H1 (cell line): ENCODE results near the gene C2orf72. TPM values are rescaled to one million over a fixed set of nuclear protein-coding genes. Genes with fewer than 3 reads are reported as not detected.

Experiments used
- CTCF ChIA-PET: fragments of 300-600 bp; sonication (Branson Sonifier 250); formaldehyde crosslinking; loops from one replicate; lab custom pipeline; 2021; ENCODE audit not compliant: partially characterized antibody; lab: Charles Lee
- POLR2A ChIA-PET: fragments of 300-600 bp; sonication (Branson Sonifier 250); formaldehyde crosslinking; loops from one replicate; lab custom pipeline; 2021; ENCODE audit warnings: inconsistent platforms; ENCODE audit not compliant: partially characterized antibody; lab: Charles Lee
- DNase-seq, 2 experiments: peaks; one replicate each; pipeline versions ENCODE4 v3.0.0 to v3.0.0-alpha.2; 2010 to 2022; ENCODE audit warnings: low spot score in 2 of 2, low read depth in 1 of 2, mixed read lengths in 1 of 2
- FAIRE-seq: peaks from 2 replicates; lab custom pipeline; 2011; peaks lifted over from hg19 to GRCh38; lab: Jason Lieb, UNC
- H2AFZ ChIP-seq: 2 replicates; pipeline ENCODE4 v1.8.1; 2012; ENCODE audit warnings: low read length, inconsistent platforms
- H2AK5ac ChIP-seq: 2 replicates; pipeline ENCODE4 v1.6.1; 2013; ENCODE audit warnings: low read depth, low read length
- H2BK120ac ChIP-seq: replicated peaks from 2 replicates; pipeline ENCODE3; 2013; ENCODE audit warnings: low read depth, low read length, inconsistent platforms
- H2BK12ac ChIP-seq: 2 replicates; pipeline ENCODE4 v1.6.1; 2013; ENCODE audit warnings: low read depth, low read length
- H2BK15ac ChIP-seq: 2 replicates; pipeline ENCODE4 v1.6.1; 2013; ENCODE audit warnings: low read length
- H2BK20ac ChIP-seq: 2 replicates; pipeline ENCODE4 v1.6.1; 2013; ENCODE audit warnings: low read length
- H2BK5ac ChIP-seq: 2 replicates; pipeline ENCODE4 v1.6.1; 2013; ENCODE audit warnings: low read depth, low read length
- H3K14ac ChIP-seq: 2 replicates; pipeline ENCODE4 v1.6.1; 2013; ENCODE audit warnings: inconsistent platforms; ENCODE audit not compliant: insufficient read length
- H3K18ac ChIP-seq: 2 replicates; pipeline ENCODE4 v1.6.1; 2013; ENCODE audit warnings: low read length; ENCODE audit errors: extremely low read depth
- H3K23ac ChIP-seq: 2 replicates; pipeline ENCODE4 v1.6.1; 2013; ENCODE audit warnings: inconsistent platforms; ENCODE audit not compliant: insufficient read length
- H3K23me2 ChIP-seq: 2 replicates; pipeline ENCODE4 v1.6.1; 2013; ENCODE audit warnings: low read depth, low read length
- H3K27ac ChIP-seq: 2 replicates; pipeline ENCODE4 v1.6.1; 2011; ENCODE audit warnings: low read depth, low read length, inconsistent platforms
- H3K27me3 ChIP-seq, 4 experiments: replicated peaks in 1 of 4; 1 replicate in 1 of 4; 2 replicates in 3 of 4; pipeline versions ENCODE4 v1.6.1 to v1.8.1; 2011 to 2013; ENCODE audit warnings: low read length in 3 of 4, mild to moderate bottlenecking in 3 of 4, inconsistent platforms in 2 of 4, mixed read lengths in 2 of 4, moderate library complexity in 1 of 4; ENCODE audit not compliant: control insufficient read depth in 3 of 4, insufficient read depth in 3 of 4; ENCODE audit errors: extremely low read depth in 1 of 4
- H3K36me3 ChIP-seq, 4 experiments: 2 replicates each; pipeline versions ENCODE4 v1.6.1 to v1.8.1; 2011 to 2013; ENCODE audit warnings: mild to moderate bottlenecking in 4 of 4, low read length in 3 of 4, moderate library complexity in 2 of 4, control low read depth in 1 of 4, inconsistent platforms in 1 of 4; ENCODE audit not compliant: insufficient read depth in 4 of 4, control insufficient read depth in 2 of 4
- H3K4ac ChIP-seq: replicated peaks from 2 replicates; pipeline ENCODE3; 2013; ENCODE audit warnings: low read length, low read depth, mixed read lengths, inconsistent platforms; ENCODE audit not compliant: insufficient read length
- H3K4me1 ChIP-seq, 4 experiments: replicated peaks in 1 of 4; 1 replicate in 1 of 4; 2 replicates in 3 of 4; pipeline versions ENCODE4 v1.6.1 to v1.8.1; 2011 to 2013; ENCODE audit warnings: low read length in 3 of 4, inconsistent platforms in 2 of 4, mixed read lengths in 1 of 4; ENCODE audit not compliant: insufficient read depth in 4 of 4, control insufficient read depth in 3 of 4
- H3K4me2 ChIP-seq, 2 experiments: 2 replicates each; pipeline versions ENCODE4 v1.6.1 to v1.8.1; 2011 to 2013; ENCODE audit warnings: low read depth in 2 of 2, low read length in 2 of 2, control low read depth in 1 of 2, inconsistent platforms in 1 of 2, mild to moderate bottlenecking in 1 of 2; ENCODE audit not compliant: insufficient read depth in 1 of 2
- H3K4me3 ChIP-seq, 4 experiments: fragments of 200-600, 300-600 bp in 1 of 4; sonication (generic), shearing (Covaris generic), sonication (Bioruptor Twin) in 1 of 4; 2 replicates each; pipeline versions ENCODE4 v1.5.1 to v1.8.1; 2011 to 2016; ENCODE audit warnings: low read length in 4 of 4, low read depth in 3 of 4, control low read depth in 2 of 4, inconsistent platforms in 2 of 4, mild to moderate bottlenecking in 2 of 4, mixed read lengths in 1 of 4, moderate library complexity in 1 of 4; ENCODE audit not compliant: insufficient read depth in 2 of 4; ENCODE audit errors: extremely low read depth in 1 of 4
- H3K56ac ChIP-seq: replicated peaks from 2 replicates; pipeline ENCODE3; 2013; ENCODE audit warnings: low read depth, mild to moderate bottlenecking, mixed read lengths, low read length, inconsistent platforms; ENCODE audit not compliant: insufficient read length
- H3K79me1 ChIP-seq: 2 replicates; pipeline ENCODE4 v1.6.1; 2013; ENCODE audit warnings: low read depth, low read length, control low read depth
- H3K79me2 ChIP-seq, 2 experiments: 2 replicates each; pipeline versions ENCODE4 v1.6.1 to v1.8.1; 2012 to 2013; ENCODE audit warnings: low read length in 2 of 2, mild to moderate bottlenecking in 2 of 2, inconsistent platforms in 1 of 2; ENCODE audit not compliant: insufficient read depth in 2 of 2, control insufficient read depth in 1 of 2
- H3K9ac ChIP-seq, 4 experiments: replicated peaks in 1 of 4; 1 replicate in 1 of 4; 2 replicates in 3 of 4; pipeline versions ENCODE4 v1.6.1 to v1.8.1; 2011 to 2013; ENCODE audit warnings: low read depth in 3 of 4, low read length in 3 of 4, control low read depth in 2 of 4, mild to moderate bottlenecking in 2 of 4, moderate library complexity in 2 of 4, inconsistent platforms in 1 of 4; ENCODE audit errors: extremely low read depth in 1 of 4
- H3K9me3 ChIP-seq, 2 experiments: 2 replicates each; pipeline versions ENCODE4 v1.6.1 to v1.8.1; 2012 to 2013; ENCODE audit warnings: mild to moderate bottlenecking in 2 of 2, moderate library complexity in 2 of 2, control low read depth in 1 of 2, inconsistent platforms in 1 of 2, low read depth in 1 of 2, low read length in 1 of 2, mixed read lengths in 1 of 2; ENCODE audit not compliant: insufficient read depth in 2 of 2
- H4K20me1 ChIP-seq, 2 experiments: replicated peaks in 1 of 2; 2 replicates each; pipeline versions ENCODE3 to v1.8.1; 2011 to 2013; ENCODE audit warnings: inconsistent platforms in 2 of 2, low read length in 2 of 2, mild to moderate bottlenecking in 1 of 2; ENCODE audit not compliant: insufficient read depth in 2 of 2, control insufficient read depth in 1 of 2
- H4K5ac ChIP-seq: 2 replicates; pipeline ENCODE4 v1.6.1; 2013; ENCODE audit warnings: low read length, low read depth, mixed read lengths, inconsistent platforms; ENCODE audit not compliant: insufficient read length
- H4K8ac ChIP-seq: 2 replicates; pipeline ENCODE4 v1.8.0; 2013; ENCODE audit warnings: mild to moderate bottlenecking, moderate library complexity, low read length, inconsistent platforms; ENCODE audit not compliant: insufficient read depth; ENCODE audit errors: extremely low read depth
- H4K91ac ChIP-seq: replicated peaks from 2 replicates; pipeline ENCODE3; 2013; ENCODE audit warnings: low read length, mixed read lengths, inconsistent platforms; ENCODE audit not compliant: insufficient read length
- CEBPB ChIP-seq: IDR thresholded peaks from 2 replicates; pipeline ENCODE4 v1.6.1; 2012; ENCODE audit warnings: low read depth, low read length
- CTCF ChIP-seq, 3 experiments: IDR thresholded peaks; 1 replicate in 2 of 3; 2 replicates in 1 of 3; pipeline versions ENCODE4 v1.5.1 to v1.6.1; 2011; ENCODE audit warnings: low read length in 3 of 3, mild to moderate bottlenecking in 3 of 3, inconsistent platforms in 2 of 3, low read depth in 1 of 3, moderate library complexity in 1 of 3; ENCODE audit not compliant: insufficient read depth in 1 of 3; ENCODE audit errors: control extremely low read depth in 1 of 3
- HDAC2 ChIP-seq, 2 experiments: fragments of 300-600 bp in 1 of 2; sonication (generic) in 1 of 2; IDR thresholded peaks; 2 replicates each; pipeline ENCODE4 v1.6.1; 2011 to 2012; ENCODE audit warnings: low read depth in 2 of 2, low read length in 2 of 2, mild to moderate bottlenecking in 2 of 2, moderate library complexity in 2 of 2, borderline replicate concordance in 1 of 2, inconsistent platforms in 1 of 2
- MAX ChIP-seq: IDR thresholded peaks from 2 replicates; pipeline ENCODE4 v1.6.1; 2012; ENCODE audit warnings: inconsistent platforms
- POLR2AphosphoS5 ChIP-seq: IDR thresholded peaks from 2 replicates; pipeline ENCODE4 v1.6.1; 2011; ENCODE audit warnings: low read depth, low read length
- RBBP5 ChIP-seq: IDR thresholded peaks from 2 replicates; pipeline ENCODE4 v1.7.1; 2012; ENCODE audit warnings: low read depth, mild to moderate bottlenecking, inconsistent platforms, low read length, moderate library complexity, borderline replicate concordance
- SP2 ChIP-seq: IDR thresholded peaks from 2 replicates; pipeline ENCODE4 v1.6.1; 2012; ENCODE audit warnings: mild to moderate bottlenecking, low read length, inconsistent platforms
- TAF7 ChIP-seq: optimal IDR thresholded peaks from 2 replicates; pipeline ENCODE3; 2011; ENCODE audit warnings: low read depth, mild to moderate bottlenecking, inconsistent platforms, low read length, moderate library complexity, borderline replicate concordance
- WGBS, 2 experiments: shearing (Covaris generic) in 1 of 2; methylation state at CpG; one replicate each; pipeline versions ENCODE4 v1.1.6 to v1.1.7; 2013 to 2015; ENCODE audit warnings: low lambda C conversion rate in 2 of 2, mixed read lengths in 2 of 2, inconsistent platforms in 1 of 2, low coverage in 1 of 2, missing lambda C conversion rate in 1 of 2; ENCODE audit not compliant: insufficient replicate concordance in 2 of 2, insufficient coverage in 1 of 2, insufficient read length in 1 of 2; ENCODE audit errors: extremely low coverage in 1 of 2, missing lambda C conversion rate in 1 of 2; 5-methylcytosine and 5-hydroxymethylcytosine counted together
- polyA plus RNA-seq, 7 experiments: library from polyadenylated mRNA; depleted of rRNA in 3 of 7; stranded (reverse) in 5 of 7; unstranded in 2 of 7; fragments of >200 nt in 5 of 7; fragments of 200-250 nt in 2 of 7; gene quantifications; 1 replicate in 5 of 7; 2 replicates in 1 of 7; 4 replicates in 1 of 7; pipeline versions ENCODE4 v1.2.1 to v1.2.3, GENCODE V29; 2011 to 2013; ENCODE audit warnings: missing spikeins in 2 of 7, mixed read lengths in 2 of 7
- total RNA-seq: library from RNA; stranded (reverse); fragmentation: NEBNext Ultra II Directional; extraction: Animal tissue kit (Norgen Biotek cat#: 25700); gene quantifications from 2 replicates; pipeline ENCODE4 v1.2.1, GENCODE V29; 2021

Gene C2orf72
- total and polyA plus RNA-seq, 2 of the 8 experiments (the other 6 are each of a cell fraction or from before 2014, with no cell fraction given): 1.1 to 1.7 TPM

DNA sequence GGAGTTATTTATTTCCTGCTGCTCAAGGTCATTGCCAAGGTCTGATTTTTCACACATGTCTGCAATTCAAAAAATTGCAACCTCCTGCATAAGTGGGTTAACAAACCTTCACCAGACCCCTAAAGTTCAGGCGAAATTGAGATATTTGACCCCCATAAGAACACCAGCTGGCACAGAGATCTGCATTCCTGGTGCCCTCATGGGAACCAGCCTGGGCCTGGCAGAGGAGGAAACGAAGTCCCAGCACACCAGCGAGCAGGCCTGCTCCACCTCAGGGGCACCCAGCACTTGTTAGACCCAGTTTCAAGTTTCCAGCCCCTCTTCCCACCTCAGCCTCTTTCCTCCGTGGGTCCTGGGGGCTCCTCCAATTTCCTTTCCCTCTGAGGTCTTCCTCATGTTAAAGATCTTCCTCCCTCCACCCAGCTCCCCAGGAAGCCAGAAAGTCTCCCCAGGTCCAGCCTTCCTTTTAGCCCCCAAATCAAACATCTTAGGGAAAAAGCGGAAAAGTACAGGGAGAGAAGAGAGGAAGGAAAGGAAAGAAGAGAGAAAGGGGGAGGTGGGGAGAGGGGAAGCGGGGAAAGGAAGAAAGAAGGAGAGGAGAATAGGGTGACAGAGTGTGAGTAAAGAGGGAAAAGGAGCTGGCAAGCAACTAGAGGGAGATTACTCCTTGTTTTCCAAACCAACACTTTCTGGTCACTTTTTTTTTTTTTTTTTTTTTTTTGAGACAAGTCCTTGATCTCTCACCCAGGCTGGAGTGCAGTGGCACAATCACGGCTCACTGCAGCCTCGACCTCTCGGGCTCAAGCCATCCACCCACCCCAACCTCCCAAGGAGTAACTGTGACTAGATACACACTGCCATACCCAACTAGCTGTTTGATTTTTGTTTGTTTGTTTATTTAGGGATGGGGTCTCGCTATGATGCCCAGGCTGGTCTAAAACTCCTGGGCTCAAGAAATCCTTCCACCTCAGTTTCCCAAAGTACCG lies 3.9 kb upstream of the C2orf72 start:
- no peaks in the 10 kb centered on the region for H3K79me1 ChIP-seq
- H2BK12ac ChIP-seq: no peak overlapping the region
- no peak overlapping the region for H3K4me3 ChIP-seq
- no peak overlapping the region for H3K56ac ChIP-seq
- H3K9me3 ChIP-seq: no peaks in the 10 kb centered on the region
- H3K4me2 ChIP-seq: no peak overlapping the region
- no peak overlapping the region for H2BK20ac ChIP-seq
- peaks cover 0 to 3% (median 0%) of the 10 kb centered on the region in 4 experiments; a peak in 4 of 7 replicates for H3K4me1 ChIP-seq
- no peak overlapping the region for H3K14ac ChIP-seq
- H2AK5ac ChIP-seq: no peak overlapping the region
- H3K79me2 ChIP-seq: no peaks in the 10 kb centered on the region
- FAIRE-seq (no peak), DNase-seq (no peak)
- ChIA-PET POLR2A (no interaction called here), CTCF (interaction anchor here (1.5 to 2.5 kb wide), 3 partner anchors 18 to 121 kb away, joined by 7 to 10 read pairs (median 8); no protein-coding TSS in a partner anchor)
- H3K18ac ChIP-seq: no peak overlapping the region
- no peak overlapping the region for H2BK5ac ChIP-seq
- H3K27ac ChIP-seq: no peak overlapping the region
- H2AFZ ChIP-seq: no peak overlapping the region
- H3K23me2 ChIP-seq: peaks cover 5% of the 10 kb centered on the region
- no peak overlapping the region for H2BK15ac ChIP-seq
- 86% methylated on average over 9 of the region's 11 CpGs; no CpG with 5 or more reads in 1 of the 2 experiments for WGBS, 2 experiments
- H3K9ac ChIP-seq: no peak overlapping the region
- H3K36me3 ChIP-seq: no peaks in the 10 kb centered on the region
- H4K8ac ChIP-seq: no peak overlapping the region
- no peak overlapping the region for H4K5ac ChIP-seq
- no peaks in the 10 kb centered on the region for H4K20me1 ChIP-seq
- H2BK120ac ChIP-seq: no peak overlapping the region
- no peak overlapping the region for H4K91ac ChIP-seq
- H3K4ac ChIP-seq: no peak overlapping the region
- peaks cover 19 to 21% (median 20%) of the 10 kb centered on the region in 4 experiments for H3K27me3 ChIP-seq
- H3K23ac ChIP-seq: no peak overlapping the region
- TF ChIP-seq CEBPB (no peak), MAX (no peak), SP2 (no peak), POLR2AphosphoS5 (no peak), HDAC2 (IDR thresholded peaks at IDR 0.05; ENCODE audit: borderline replicate concordance in 1 of 2, low read depth in 2 of 2, low read length in 2 of 2) (no peak), CTCF (IDR thresholded peaks at IDR 0.05; ENCODE audit: control extremely low read depth in 1 of 3, insufficient read depth in 1 of 3, low read depth in 1 of 3, low read length in 3 of 3) (no peak), RBBP5 (no peak), TAF7 (no peak)
